Vagina (tissue), 2 donors: ENCODE results near the gene PAPPA2. TPM values are rescaled to one million over a fixed set of nuclear protein-coding genes. Genes with fewer than 3 reads are reported as not detected.

Source experiments
- DNase-seq, 2 donors: peaks; one replicate each; pipeline ENCODE4 v3.0.0-alpha.2; 2017; ENCODE audit errors: extremely low spot score in 2 of 2
- H3K27ac ChIP-seq: fragments of 200-600 bp; sonication (generic); one replicate; pipeline ENCODE4 v1.5.1; 2019
- H3K27me3 ChIP-seq: fragments of 200-600 bp; sonication (generic); one replicate; pipeline ENCODE4 v1.5.1; 2019
- H3K36me3 ChIP-seq, 2 donors: fragments of 200-600 bp; sonication (generic); one replicate each; pipeline ENCODE4 v1.5.1; 2017 to 2019
- H3K4me1 ChIP-seq: fragments of 200-600 bp; sonication (generic); one replicate; pipeline ENCODE4 v1.5.1; 2019
- H3K4me3 ChIP-seq, 2 donors: fragments of 200-600 bp; sonication (generic); 1 replicate in 1 of 2; 2 replicates in 1 of 2; pipeline ENCODE4 v1.5.1; 2016 to 2019
- H3K9me3 ChIP-seq: fragments of 200-600 bp; sonication (generic); one replicate; pipeline ENCODE4 v1.5.1; 2019
- POLR2A ChIP-seq, 2 donors: fragments of 450-650 bp; IDR thresholded peaks; one replicate each; pipeline ENCODE4 v1.6.1; 2017; ENCODE audit warnings: antibody characterized with exemption in 2 of 2, mild to moderate bottlenecking in 2 of 2, moderate library complexity in 2 of 2
- POLR2AphosphoS5 ChIP-seq, 2 donors: sonication (generic); formaldehyde crosslinking; IDR thresholded peaks; one replicate each; pipeline ENCODE4 v1.9.0; 2017; ENCODE audit warnings: antibody characterized with exemption in 2 of 2, mild to moderate bottlenecking in 2 of 2, low read depth in 1 of 2; ENCODE audit not compliant: insufficient read depth in 1 of 2
- intact Hi-C: fragments of 100-400 bp; cut with DNase I; formaldehyde crosslinking; loops from one replicate; pipeline ENCODE4 v1.15.1; 2023
- total RNA-seq: library from RNA; depleted of rRNA; stranded (reverse); fragments of >200 nt; gene quantifications from one replicate; pipeline ENCODE4 v1.2.3, GENCODE V29; 2016
- TF ChIP-seq, protein P1 (sequence below), 3 experiments: fragments of 450-650 bp in 2 of 3; fragments of 200-600 bp in 1 of 3; sonication (generic) in 1 of 3; IDR thresholded peaks; one replicate each; pipeline ENCODE4 v1.5.1; 2017 to 2019; ENCODE audit warnings: antibody characterized with exemption in 3 of 3, mild to moderate bottlenecking in 2 of 3, moderate library complexity in 2 of 3

The PAPPA2 gene
- total RNA-seq, 1 donor from 2014 or later = 0.25 TPM

DNA sequence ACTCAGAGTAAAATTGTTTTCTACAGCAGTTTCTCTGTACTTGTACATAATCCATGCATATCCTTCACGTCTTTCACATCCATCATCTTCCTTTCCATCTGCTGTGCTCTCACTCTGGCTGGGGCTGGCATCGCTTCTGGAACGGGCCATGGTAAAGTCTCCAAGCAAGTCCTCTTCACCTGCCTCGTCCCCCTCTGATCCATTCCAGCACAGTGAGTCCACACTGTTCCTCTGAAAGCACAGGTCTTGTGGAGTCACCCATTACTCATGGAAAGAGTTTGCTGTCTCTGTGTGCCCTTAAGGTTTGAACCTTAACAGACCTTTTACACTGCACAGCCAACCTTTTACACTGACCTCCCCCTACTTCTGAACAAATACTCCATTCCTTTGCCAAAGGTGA is 387.9 kb downstream of the PAPPA2 start:
- intact Hi-C loops = no loop called here
- H3K4me1 ChIP-seq = no peaks in the 10 kb centered on the region
- no peaks in the 10 kb centered on the region for H3K36me3 ChIP-seq
- no peaks in the 10 kb centered on the region for H3K9me3 ChIP-seq
- no peaks in the 10 kb centered on the region for H3K27me3 ChIP-seq
- H3K27ac ChIP-seq = no peak overlapping the region
- no peak overlapping the region for H3K4me3 ChIP-seq
- TF ChIP-seq POLR2A (IDR thresholded peaks at IDR 0.05) (no peak), POLR2AphosphoS5 (IDR thresholded peaks at IDR 0.05; ENCODE audit: insufficient read depth in 1 of 2, low read depth in 1 of 2) (no peak)
- TF ChIP-seq, protein P1, sequence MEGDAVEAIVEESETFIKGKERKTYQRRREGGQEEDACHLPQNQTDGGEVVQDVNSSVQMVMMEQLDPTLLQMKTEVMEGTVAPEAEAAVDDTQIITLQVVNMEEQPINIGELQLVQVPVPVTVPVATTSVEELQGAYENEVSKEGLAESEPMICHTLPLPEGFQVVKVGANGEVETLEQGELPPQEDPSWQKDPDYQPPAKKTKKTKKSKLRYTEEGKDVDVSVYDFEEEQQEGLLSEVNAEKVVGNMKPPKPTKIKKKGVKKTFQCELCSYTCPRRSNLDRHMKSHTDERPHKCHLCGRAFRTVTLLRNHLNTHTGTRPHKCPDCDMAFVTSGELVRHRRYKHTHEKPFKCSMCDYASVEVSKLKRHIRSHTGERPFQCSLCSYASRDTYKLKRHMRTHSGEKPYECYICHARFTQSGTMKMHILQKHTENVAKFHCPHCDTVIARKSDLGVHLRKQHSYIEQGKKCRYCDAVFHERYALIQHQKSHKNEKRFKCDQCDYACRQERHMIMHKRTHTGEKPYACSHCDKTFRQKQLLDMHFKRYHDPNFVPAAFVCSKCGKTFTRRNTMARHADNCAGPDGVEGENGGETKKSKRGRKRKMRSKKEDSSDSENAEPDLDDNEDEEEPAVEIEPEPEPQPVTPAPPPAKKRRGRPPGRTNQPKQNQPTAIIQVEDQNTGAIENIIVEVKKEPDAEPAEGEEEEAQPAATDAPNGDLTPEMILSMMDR (IDR thresholded peaks at IDR 0.05) = no peak
- no peak for DNase-seq

DNA sequence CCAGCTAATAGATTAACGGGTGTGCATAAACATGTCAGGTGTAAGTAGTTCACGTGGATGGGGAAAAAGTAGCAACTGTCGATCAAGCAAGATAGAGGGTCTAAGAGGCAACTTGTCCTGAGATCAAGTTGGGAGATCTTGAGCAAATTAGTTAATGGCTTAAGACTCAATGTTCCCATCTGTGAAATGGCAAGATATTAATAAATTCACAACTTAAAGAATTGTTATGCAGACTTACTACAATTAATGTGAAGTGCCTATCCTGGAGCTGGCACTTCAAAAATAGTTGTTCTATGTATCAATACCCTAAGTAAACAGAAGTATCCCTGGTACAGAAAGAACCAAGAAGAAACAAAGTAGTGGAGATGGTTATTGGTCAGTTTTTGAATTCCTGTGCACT is 389.1 kb downstream of the PAPPA2 start:
- no peaks in the 10 kb centered on the region for H3K36me3 ChIP-seq
- H3K4me1 ChIP-seq = no peaks in the 10 kb centered on the region
- H3K4me3 ChIP-seq = no peak overlapping the region
- no peak for DNase-seq
- no peaks in the 10 kb centered on the region for H3K9me3 ChIP-seq
- TF ChIP-seq POLR2AphosphoS5 (IDR thresholded peaks at IDR 0.05; ENCODE audit: insufficient read depth in 1 of 2, low read depth in 1 of 2) (no peak), POLR2A (IDR thresholded peaks at IDR 0.05) (no peak)
- TF ChIP-seq, protein P1 (IDR thresholded peaks at IDR 0.05) = no peak
- intact Hi-C loops = no loop called here
- H3K27me3 ChIP-seq = no peaks in the 10 kb centered on the region
- no peak overlapping the region for H3K27ac ChIP-seq

DNA sequence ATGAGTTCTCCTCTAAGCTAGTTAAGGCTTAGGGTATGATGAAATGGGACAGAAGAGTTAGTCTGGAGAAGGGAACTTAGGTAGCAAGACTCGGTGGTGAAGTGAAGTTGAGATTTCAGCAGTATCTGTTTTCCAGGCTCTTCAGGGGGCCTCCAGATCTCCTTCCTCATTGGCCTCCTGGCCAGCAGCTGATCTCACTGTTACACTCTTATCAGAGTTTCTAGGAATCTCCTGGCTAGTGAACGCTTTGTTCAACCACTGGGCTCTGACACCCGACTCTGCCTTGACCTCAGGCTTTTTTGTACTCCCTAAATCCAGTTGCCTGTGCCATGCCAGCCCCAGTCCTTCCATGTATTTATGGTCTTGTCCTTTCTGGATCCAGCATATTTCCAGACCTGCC is 390.5 kb downstream of the PAPPA2 start:
- intact Hi-C loops = no loop called here
- no peaks in the 10 kb centered on the region for H3K9me3 ChIP-seq

DNA sequence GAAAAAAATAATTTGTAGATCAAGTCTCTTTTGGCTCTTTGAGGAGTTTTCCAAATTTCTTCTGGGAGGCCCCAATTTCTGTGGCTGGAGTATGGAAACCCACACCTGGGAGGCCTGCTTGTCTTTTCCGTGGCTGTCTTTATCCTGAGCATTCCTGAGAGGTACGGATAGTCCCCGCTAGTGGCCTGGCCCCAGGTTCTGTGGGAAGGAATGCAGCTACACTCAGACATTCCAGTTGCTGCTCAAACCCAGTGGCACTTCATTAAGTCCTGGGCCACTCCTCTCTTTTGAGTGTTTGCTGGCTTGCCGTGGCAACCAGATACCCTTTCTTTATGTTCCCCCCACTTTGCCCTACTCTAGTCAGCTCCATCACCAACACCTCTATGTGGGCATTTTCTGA is 391.1 kb downstream of the PAPPA2 start:
- Histone ChIP-seq H3K36me3 (no peaks in the 10 kb centered on the region), H3K27me3 (no peaks in the 10 kb centered on the region), H3K9me3 (no peaks in the 10 kb centered on the region), H3K4me3 (no peak overlapping the region), H3K27ac (no peak overlapping the region), H3K4me1 (no peaks in the 10 kb centered on the region)
- intact Hi-C loops = no loop called here
- TF ChIP-seq POLR2AphosphoS5 (IDR thresholded peaks at IDR 0.05; ENCODE audit: insufficient read depth in 1 of 2, low read depth in 1 of 2) (no peak), POLR2A (IDR thresholded peaks at IDR 0.05) (no peak)
- TF ChIP-seq, protein P1 (IDR thresholded peaks at IDR 0.05) = no peak
- no peak for DNase-seq

More for the DNA sequence above, 390.5 kb downstream of the PAPPA2 start:
- Histone ChIP-seq H3K27ac (no peak overlapping the region), H3K27me3 (no peaks in the 10 kb centered on the region), H3K4me3 (no peak overlapping the region), H3K4me1 (no peaks in the 10 kb centered on the region), H3K36me3 (no peaks in the 10 kb centered on the region)
- DNase-seq = no peak
- TF ChIP-seq, protein P1 (IDR thresholded peaks at IDR 0.05) = no peak
- TF ChIP-seq POLR2A (IDR thresholded peaks at IDR 0.05) = no peak
- no peak for TF ChIP-seq POLR2AphosphoS5 (IDR thresholded peaks at IDR 0.05; ENCODE audit: insufficient read depth in 1 of 2, low read depth in 1 of 2)

DNA sequence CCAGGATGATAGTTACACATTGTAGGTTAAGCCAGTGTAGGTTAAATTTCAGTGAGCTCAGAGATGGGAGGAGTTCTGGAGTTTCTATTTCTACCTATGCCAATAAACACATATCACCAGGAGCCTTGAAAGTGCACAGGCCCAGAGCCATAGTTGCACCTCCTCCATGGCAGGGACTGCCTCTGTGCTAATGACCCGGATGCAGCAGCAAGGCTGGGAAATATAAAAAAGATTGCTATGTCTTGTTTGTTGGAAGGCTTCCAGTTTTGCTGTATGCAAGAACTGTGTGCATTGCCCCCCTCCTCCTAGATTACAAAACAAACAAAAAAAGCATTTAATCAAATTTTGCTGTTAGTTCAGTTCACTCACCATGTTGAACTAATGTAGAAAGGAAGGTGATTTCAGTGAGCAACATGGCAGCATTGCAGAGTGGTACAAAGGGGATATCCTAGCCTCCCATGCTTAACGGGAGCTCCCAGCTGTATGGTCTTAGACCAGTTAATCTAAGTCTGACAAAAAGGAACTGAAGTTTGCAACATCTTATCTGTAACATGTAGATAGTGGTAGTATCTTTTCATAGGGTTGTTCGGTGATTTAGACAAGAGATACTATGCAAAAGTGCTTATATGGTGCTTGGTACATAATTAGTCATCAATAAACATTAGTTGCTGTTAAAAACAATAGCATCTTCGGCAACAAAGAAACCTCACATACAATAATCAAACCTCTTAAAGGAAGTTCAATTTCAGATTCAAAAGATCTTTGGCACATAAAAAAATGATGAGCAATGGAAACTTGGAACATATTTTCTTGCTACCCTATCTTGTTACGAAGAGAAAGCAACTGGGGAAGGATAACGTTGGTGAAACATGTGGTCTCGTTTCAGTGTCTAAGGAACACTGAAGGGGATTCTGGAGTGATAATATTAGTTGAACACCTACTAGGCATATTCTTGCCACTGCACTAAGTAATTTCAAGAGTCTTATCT is 392.1 kb downstream of the PAPPA2 start:
- Histone ChIP-seq H3K4me3 (no peak overlapping the region), H3K27me3 (no peaks in the 10 kb centered on the region), H3K9me3 (no peaks in the 10 kb centered on the region), H3K4me1 (no peaks in the 10 kb centered on the region), H3K27ac (no peak overlapping the region), H3K36me3 (no peaks in the 10 kb centered on the region)
- no peak for DNase-seq
- intact Hi-C loops = no loop called here
- TF ChIP-seq POLR2A (IDR thresholded peaks at IDR 0.05) = no peak
- no peak for TF ChIP-seq POLR2AphosphoS5 (IDR thresholded peaks at IDR 0.05; ENCODE audit: insufficient read depth in 1 of 2, low read depth in 1 of 2)
- TF ChIP-seq, protein P1 (IDR thresholded peaks at IDR 0.05) = no peak
